Activated CD4-positive, alpha-beta T cell treated with anti-CD3 and anti-CD28 coated beads for 4 hours (primary cell): ENCODE data around the gene NUP153.
"Not testable (repeated sequence)": the region's sequence is repeated elsewhere in the genome, so short reads cannot be mapped to it uniquely, and the experiment has no call there.

Experiments used
- DNase-seq, 2 donors: peaks; one replicate each; pipeline ENCODE4 v3.0.0-alpha.2; 2020

The NUP153 gene

DNA sequence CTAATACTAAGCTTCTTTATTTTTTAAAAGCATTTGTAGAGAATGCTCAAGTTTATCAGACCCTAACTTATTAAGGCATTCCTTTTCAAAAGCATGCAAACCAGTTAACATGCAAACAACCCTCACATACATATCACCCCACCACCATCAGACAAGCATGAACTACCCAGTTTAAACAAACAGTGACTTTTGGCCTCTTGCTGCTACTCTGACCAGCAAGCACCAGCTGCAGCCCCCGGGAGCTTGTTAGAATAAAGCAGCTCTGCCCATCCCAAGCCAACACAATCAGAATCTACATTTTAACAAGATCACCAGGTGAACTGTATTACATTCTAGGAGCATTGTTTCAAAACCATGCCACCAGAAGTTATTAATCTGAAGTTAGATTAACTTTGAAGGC, 5.9 kb upstream of the NUP153 start:
- DNase-seq, result no peak

DNA sequence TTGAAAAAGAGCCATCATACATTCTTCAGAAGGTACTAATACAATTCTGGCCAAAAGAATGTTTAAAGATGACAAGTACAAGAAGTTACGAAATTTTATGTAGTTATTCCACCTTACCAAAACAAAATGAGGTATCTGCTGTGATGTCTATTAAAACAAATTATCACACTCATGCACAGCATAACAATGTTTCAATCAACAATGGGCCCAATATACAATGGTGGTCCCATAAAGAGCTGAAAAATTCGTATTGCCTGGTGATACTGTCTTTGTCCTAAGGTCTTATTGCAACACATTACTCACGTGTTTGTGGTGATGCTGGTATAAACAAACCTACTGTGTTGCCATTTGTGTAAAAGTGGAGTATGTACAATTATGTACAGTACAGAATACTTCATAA, 3.6 kb upstream of the NUP153 start:
- DNase-seq, result no peak

DNA sequence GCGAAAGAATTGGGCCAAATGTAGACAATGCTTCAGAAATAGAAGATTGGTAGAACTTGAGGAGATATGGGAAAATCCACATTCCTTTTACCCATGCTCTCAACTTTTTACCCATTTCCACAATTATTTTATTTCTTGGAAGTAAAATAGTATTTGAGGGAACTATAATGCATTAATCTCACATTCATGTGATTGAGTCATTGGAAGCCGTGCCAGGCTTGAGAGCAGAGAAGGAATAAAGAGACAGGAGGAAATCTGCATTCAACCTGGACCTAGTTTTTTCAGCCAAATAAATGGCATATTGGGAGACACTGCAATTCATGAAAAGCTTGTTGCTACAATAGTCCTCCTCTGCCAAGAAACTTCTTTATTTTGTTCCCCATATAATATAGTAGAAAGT, 2.8 kb upstream of the NUP153 start:
- no peak for DNase-seq

DNA sequence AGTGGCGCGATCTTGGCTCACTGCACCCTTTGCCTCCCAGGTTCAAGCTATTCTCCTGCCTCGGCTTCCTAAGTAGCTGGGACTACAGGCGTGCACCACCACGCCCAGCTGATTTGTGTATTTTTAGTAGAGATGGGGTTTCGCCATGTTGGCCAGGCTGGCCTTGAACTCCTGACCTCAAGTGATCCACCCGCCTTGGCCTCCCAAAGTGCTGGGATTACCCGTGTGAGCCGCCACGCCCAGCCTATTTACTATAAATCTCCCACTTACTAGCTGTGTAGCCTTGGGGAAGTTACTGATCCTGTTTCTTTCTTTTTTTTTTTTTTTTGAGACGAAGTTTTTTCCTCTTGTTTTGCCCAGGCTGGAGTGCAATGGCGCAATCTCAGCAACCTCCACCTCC, 1.3 kb upstream of the NUP153 start:
- not testable (repeated sequence) for DNase-seq

DNA sequence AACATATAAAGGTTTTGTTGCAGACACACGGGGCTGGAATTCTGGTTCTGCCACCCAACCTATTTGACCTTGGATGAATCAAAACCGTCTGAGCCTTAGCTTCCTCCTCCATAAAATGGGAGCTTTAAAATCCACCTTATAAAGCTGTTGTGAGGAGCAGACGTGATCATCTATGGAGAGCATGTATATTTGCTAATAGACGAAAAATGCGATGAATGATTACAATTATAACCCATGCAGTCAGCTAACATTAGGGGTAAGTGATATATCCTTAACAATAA, 586 bp upstream of the NUP153 start:
- DNase-seq, result no peak

DNA sequence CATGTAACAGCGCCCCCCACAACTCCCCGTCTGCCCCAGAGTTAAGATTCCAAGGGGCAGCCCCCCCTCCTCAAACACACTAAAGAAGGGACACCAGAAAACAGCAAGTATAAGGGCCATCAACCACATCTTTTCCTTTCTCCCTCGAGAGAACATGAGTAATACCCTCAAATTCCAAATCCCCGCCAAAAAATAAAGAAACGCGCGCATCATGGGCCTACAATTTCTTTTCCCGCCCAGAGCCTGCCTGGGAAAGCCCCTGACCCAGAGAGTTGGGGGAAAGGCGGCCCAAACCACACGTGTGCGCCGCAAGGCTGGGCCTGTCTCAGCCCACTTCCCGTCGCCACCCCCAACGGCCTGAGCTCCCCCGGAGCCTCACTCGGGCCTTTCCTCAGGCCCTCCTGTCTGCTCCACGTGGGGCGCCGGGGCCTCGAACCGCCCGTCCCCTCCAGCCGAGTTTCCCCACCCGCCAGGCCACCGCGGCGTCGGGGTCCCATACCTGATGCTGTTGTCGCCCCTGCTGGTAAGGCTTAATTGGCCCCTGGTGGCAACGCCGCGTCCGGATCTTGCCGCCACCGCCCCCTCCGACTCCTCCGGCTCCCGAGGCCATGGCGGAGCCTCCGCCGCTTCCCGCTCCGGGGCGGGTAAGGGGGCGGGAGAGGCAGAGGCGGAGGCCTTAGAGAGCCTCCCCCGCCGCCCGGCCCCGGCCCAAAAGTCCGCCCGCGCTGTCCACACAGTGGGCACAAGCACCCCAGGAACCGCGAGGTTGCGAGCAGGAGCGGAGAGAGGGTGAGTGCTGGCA, 746 bp downstream of the NUP153 start:
- DNase-seq, result peak; percentile 81 to 89

DNA sequence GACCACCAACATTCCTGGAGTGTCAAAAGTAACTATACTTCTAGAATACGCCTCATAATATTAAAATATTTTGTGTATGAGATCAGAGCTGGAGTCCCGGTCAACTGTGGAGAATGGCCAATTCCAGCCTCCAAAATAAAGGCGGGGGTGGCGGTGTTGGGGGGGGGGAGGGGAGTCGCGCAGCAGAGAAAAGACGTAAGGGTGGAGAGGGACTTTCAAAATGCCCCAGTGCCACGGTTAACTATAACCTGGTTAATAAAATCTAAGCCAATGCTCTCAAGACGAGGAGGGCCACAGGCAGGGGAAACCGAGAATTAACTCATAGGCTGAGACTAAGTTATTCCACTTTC, 1.3 kb downstream of the NUP153 start:
- no peak for DNase-seq

DNA sequence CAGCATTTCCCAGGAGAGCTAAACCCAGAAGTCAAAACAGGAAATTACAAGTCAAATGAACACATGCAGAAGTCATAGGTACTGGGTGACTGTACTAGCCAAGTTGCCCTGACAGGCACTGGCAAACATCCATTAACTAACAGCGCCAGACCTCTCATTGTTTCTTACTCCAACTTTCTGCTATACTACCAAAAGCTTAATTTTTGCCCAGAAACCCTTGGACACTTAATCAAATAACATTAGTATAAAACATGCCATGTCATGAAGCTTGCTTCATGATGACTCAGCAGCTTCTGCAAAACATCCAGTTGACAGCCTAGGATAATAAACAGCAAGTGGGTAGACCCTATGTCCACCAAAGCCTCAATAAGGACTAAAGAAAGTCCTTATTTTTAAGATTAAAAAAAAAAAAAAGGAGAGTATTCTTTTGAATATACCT, 3.5 kb downstream of the NUP153 start:
- no peak for DNase-seq

DNA sequence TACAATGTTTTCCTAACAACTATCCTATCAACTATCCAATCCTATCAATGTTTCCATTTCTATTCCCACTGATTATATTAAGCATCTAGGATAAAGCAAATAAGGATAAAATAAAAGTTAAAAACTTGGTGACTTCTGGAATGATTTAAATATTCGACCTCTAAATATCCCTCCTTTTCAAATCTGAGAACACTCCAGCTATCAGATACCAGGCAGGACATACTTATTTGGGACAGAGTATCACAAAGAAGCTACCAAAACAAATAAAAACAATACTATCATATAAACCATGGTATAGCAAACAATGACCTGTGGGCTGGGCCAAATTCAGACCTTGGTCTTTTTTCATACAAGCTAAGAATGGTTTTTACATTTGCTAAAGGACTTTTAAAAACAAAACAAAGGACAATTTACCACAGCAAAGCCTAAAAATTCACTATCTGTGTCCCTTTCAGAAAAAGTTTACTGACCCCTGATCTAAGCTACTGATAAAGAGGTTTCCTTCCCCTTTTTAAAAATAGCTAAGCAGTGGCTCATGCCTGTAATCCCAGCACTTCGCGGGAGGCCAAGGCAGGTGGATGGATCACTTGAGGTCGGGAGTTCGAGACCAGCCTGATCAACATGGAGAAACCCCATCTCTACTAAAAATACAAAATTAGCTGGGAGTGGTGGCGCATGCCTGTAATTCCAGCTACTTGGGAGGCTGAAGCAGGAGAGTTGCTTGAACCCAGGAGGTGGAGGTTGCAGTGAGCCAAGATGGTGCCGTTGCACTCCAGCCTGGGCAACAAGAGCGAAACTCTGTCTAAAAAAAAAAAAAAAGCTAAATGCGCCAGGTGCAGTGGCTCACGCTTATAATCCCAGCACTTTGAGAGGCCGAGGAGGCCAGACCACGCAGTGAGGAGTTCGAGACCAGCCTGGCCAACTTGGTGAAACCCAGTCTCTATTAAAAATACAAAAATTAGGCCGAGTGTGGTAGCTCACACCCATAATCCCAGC, 6.0 kb downstream of the NUP153 start:
- no peak for DNase-seq

DNA sequence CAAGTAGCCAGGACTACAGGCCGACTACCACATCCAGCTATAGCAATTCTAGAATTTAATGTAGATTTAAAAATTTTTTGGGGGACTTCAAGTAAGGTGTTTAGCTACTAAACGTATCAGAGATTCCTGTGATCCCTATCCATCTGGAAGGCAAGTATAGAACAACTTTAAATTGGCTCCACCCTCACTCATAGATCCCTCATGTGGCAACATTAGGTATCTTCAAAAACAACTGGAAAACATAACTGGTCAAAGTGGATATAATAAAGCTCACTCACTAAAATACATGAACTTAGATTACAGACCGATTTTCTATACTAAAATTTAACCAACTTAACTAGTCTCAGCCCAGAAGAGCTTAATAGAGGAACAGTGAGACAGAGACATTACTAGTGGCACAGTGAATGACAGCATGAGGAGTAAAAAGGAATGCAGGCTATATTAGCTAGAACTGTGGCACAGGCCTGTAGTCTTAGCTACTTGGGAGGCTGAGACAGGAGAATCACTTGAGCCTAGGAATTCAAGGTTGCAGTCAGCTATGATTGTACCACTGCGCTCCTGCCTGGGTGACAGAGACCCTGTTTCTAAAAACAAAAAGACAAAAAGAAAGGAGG, 14.7 kb downstream of the NUP153 start:
- no peak for DNase-seq

DNA sequence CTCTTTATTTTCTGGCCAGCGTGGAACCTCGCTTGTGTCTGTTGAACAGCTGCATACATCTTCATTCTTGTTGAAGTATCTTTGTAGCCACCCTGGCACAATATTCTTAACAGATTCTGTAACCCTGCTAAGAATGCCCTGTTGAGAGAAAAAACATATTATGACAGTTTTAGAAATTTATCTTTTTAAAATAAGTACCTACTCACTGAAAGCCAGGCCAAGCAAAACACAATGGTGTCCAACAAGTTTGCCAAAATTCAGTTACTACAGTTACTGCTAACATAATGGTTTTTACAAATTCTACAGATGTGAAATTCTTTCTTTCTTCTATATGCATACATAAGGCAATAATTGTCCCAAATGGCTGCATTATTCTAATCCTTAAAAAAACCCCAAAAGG, 18.2 kb downstream of the NUP153 start:
- DNase-seq, result no peak

DNA sequence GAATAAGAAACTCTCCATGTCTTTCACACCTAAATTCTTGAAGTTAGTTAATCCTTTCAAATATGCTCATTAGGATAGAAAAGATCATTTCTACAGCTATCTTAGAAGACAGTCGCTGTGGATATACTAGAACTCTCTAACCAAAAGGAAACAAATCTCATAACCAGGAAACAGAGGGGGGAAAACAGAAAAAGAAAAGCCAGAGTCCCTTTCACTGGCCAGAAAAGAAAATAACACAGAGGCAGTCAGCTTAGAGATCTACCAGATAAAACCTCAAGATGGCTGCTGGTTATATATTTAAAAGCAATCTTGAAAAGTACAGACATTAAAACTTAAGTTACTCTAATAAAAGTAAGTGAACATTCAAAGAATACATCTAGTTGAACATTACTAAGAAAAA, 19.6 kb downstream of the NUP153 start:
- no peak for DNase-seq

DNA sequence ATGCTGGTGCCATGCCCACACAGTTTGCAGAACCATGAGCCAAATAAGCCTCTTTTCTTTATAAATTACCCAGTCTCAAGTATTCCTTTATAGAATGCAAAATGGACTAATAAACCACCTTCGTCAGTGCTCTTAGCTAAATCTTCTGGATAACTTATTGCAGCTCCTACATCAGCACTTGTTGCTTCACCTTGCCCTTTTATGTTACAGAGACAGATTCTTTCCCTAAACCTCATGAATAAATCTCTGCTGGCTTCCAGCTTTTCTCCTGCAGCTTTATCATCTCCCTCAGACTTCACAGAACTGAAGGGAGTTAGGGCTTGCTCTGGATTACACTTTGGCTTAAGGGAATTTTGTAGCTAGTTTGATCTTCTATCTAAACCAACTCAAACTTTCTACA, 22.6 kb downstream of the NUP153 start:
- no peak for DNase-seq

DNA sequence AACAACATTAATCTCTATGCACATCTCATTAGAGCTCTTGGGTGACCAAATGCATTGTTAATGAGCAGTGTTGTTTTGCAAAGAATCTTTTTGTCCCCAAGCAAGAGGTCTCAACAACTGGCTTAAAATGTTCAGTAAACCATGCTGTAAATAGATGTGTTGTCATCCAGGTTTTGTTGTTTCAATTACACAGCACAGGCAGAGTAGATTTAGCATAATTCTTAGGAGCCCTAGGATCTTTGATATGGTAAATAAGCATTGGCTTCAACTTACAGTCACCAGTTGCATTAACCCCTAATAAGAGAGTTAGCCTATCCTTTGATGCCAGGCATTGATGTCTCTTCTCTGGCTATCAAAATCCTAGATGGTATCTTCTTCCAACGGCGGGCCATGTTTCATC, 23.3 kb downstream of the NUP153 start:
- no peak for DNase-seq

DNA sequence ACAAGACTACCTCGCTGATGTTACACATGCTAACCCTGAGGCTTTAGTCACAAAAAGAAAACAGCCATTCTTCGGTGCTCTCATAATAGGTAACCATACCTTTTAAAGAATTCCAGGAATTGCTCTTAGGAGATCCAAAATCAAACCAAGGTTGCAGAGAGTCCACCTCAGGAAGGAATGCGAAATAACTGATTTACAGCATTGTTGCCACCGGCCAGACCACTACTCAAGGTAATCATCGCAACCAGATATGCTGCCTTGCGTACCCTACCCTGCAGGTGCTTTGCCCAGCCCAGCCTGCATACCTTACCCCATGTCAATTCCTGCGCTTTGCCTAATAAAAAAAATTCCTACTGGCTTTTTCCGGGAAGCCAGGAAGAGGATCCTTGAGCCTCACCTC, 27.0 kb downstream of the NUP153 start:
- no peak for DNase-seq

DNA sequence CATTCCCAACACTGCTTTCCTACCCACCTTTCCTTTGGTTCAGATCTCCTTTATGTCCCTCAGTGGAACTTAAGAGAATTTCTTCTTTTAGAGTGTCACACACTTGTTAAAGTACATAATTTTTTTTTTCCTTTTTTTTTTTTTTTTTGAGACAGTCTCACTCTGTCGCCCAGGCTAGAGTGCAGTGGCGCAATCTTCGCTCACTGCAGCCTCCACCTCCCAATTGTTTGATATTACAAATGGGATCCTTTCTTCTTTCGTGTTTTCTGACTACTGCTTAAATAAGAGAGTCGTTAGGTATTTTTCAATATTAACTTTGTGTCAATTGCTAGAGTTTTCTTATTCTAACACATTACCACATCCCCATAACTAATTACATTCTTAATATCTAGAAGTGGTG, 29.1 kb downstream of the NUP153 start:
- DNase-seq, result no peak

DNA sequence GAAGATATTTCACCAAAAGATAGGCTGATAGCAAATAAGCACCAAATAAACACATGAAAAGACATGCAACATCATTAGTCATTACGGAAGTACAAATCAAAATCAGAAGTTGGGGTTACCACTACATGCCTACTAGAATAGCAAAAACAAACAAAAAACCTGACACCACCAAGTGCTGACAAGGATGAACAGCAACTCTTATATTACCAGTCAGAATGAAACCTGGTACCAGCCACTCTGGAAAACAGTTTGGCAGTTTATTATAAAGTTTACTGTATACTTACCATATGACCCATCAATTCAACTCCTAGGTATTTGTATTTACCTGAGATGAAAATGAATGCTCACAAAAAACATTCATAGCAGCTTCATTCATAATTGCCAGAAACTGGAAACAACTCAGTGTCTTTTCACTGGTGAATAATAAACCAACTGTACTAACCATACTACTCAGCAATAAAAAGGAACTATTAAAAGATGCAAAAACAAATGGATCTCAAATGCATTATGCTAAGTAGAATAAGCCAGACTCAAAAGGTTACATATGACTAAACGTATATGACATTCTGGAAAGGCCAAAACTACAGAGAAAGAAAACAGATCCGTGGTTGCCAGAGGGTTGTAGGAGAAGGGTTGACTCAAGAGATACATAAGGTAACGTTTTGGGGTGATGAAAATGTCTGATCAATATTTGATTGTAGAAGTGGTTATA, 33.0 kb downstream of the NUP153 start:
- DNase-seq, result no peak

DNA sequence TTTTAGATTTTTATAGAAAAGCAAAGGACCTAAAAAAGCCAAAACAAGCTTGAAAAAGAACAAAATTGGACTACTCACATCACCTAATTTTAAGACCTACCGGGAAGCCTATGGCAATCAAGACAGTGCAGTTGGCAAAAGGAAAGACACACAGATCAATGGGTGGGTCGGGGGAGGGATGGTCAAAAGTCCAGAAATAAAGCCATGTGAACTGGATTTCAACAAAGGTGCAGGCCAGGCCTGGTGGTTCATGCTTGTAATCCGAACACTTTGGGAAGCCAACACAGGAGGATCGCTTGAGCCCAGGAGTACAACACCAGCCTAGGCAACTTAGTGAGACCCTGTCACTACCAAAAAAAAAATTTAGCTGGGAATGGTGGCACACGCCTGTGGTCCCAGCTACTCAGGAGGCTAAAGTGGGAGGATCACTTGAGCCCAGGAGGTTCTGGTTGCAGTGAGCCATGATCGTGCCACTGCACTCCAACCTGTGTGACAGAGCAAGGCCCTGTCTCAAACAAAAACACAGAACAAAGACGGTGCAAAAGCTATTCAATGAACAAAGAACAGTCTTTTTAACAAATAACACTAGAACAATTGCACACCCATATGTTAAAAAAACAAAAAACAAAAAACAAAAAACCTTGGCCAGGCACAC, 34.5 kb downstream of the NUP153 start:
- no peak for DNase-seq

DNA sequence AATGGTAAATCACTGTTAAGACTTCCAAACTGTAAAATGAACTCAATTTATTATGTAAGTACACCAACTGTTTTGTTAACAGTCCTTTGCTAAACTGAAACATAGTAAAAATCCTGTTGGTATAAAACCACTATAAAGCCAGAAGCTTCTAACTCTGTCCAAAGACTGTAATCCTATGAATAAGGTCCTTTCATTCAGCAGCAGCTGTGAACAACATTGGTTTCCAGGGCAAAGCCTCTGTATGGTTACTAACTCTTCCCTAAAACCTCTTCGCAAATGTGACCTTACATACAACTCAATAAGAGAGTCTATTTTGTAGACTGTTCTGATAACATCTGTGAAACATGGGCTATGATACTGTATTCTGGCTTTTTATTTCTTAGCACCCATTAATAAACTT, 40.1 kb downstream of the NUP153 start:
- DNase-seq, result no peak

DNA sequence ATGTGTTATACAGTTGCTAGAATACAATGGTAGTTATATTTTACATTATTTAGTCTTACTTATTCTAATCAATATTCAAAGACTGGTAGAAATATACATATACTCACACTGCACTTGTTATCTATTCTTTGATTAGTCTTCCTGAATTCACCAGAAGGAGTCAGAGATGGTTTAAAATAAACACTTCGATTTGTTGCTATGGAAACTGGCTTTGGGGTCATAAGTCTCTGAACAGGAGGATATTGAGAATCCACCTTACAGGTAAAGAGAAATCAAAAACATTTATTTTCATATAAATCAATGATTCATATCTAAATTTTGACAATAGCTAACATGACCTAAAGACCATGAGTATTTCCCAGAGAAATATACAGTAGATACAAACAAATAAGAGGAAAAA, 41.6 kb downstream of the NUP153 start:
- no peak for DNase-seq

DNA sequence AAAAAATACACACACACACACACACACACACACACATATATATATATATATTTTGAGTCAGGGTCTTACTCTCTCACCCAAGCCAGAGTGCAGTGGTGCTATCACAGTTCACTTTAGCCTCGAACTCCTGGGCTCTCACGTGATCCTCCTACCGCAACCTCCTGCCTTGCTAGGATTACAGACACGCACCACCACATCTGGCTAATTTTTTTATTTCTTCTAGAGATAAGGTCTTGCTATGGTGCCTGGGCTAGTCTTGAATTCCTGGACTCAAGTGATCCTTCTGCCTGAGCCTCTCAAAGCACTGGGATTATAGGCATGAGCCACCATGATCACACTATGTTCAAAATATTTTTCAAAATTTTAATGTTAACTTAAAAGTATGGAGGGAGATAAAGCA, 43.5 kb downstream of the NUP153 start:
- no peak for DNase-seq

DNA sequence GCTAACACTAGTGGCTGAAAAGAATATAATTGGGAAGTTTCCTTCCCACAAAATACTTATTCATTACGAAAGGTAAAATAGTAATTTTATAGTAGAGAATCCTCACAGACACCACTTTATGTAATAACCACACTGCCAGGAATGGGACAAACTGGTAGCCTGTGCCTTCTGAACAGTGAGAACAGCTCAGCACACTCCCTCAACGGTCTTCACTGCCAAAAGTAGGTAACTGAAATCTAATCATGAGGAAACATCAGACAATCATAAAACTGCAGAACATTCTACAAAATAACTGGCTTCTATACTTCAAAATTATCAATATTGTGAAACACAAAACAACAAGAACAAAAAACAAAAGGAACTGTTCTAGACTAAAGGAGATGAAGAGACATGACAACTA, 44.1 kb downstream of the NUP153 start:
- DNase-seq, result no peak

DNA sequence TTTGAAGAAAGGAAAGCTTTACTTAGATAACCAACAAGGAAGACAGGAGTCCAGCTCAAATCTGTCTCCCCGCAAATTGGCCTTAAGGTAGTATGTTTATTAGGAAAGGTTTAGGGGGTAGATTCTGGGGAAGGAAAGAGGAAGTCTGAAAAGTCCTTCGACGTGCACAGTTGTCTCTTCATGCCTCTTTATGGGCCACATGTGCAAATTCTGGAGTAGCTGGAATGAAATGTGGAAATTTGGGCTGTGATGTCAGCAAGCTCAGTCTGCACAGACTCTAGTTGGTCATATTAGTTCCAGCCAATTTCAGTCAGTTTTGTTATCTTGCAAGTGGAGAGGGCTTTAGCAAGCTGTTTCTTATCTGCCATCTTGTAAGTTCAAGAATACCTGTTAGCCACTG, 50.1 kb downstream of the NUP153 start:
- no peak for DNase-seq
